GM19351 (cell line): Measurements from ENCODE around the gene ZNF23.
"Not testable (repeated sequence)": the region's sequence is repeated elsewhere in the genome, so short reads cannot be mapped to it uniquely, and the experiment has no call there.

Source experiments
- ATAC-seq: cut with Tn5 transposase; IDR thresholded peaks from one replicate; pipeline ENCODE4 v1.9.1; 2021; ENCODE audit warnings: mild to moderate bottlenecking, moderate library complexity; ENCODE audit not compliant: unreplicated experiment

The ZNF23 gene

DNA sequence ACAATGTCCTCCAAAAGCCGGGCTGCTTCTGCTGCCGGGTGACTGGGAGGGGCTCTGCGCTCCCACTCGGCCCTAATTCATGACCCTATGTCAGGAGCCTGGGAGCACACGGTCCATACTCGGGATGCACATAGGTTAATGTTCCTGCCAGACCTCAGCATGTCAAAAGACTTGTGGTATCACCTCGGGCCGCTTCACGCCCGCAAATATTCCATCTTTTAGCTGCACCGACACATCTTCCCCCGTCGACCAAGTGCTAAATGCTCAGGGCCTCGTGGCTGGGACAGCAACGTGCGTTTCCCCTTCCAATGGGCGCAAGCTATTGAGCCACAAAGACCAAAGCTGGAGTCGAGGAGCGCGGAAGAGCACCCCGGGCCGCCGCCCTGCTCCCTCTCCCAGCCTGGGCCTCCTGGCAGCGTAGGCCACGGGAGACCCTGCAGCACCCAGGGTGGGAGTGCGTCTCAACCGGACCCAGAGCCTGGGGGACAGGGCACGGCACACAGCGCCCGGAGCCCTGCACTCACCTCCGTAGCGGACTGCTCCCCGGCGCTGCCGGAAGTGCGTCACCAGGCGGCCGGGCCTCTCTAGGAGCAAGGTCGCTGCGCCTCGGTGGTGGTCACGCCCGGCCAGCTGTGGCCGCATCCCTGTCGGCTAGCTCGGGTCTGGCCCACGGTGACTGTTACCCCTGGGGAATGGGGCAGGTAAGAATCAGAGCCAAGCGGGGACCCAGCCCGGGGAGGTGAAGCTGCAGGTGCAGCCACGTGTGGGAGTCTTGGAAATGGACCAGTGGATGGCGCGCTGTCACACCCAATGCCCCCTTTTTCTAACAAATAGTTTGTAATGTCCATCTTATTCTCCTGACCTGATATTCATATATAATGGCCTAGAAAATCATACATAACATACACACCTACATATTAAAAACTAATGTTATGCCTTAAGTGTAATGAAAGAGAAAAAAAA lies at the start of gene ZNF23:
ZNF23 (minus strand) TSS at position 562 of the 963 bp plus-strand sequence. CDS start 5,451 bp downstream, outside the sequence.
- peak; percentile 99 for ATAC-seq

DNA sequence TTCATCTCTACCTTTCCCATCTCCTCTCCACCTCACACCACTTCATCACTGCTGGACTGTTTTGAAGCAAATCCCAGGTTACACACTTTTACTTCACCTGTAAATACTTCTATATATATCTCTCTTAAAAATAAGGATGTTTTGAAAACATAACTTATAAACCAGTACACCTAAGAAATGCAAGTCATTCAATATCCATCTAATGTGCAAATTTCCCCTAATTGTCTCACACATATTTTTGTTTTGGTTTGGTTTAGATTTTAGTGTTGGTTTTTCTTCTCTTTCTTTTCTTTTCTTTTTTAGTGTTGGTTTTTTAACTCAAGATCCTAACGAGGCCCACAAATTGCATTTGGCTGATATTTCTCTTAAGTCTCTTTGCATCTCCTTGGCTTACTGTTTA lies 45.0 kb upstream of the ZNF23 start:
- ATAC-seq, result no peak

DNA sequence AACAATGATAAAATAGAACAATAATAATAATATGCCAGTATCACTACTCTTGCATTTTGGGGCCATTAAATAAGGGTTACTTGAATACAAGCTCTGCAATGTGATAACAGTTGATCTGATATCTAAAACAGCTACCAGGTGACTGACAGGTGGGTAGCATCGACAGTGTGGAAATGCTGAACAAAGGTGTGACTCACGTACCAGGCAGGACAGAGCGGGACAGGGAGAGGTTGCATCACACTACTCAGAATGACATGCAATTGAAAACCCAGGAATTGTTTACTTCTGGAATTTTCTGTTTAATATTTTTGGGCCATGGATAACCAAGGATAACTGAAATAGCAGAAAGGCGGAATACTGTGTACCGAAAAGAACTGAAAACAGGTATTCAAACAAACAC lies 42.9 kb upstream of the ZNF23 start:
- ATAC-seq, result no peak

DNA sequence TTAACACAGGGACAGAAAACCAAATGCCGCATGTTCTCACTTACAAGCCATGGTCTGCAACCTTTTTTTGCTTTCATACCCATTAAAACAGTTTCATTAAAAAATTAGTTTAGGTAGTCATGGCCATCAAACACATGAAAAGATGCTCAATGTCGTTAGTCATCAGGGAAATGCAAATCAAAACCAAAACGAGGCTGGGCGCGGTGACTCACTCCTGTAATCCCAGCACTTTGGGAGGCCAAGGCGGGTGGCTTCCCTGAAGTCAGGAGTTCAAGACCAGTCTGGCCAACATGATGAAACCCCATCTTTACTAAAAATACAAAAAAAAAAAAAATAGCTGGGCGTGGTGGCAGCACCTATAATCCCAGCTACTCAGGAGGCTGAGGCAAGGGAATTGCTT lies 42.0 kb upstream of the ZNF23 start:
- not testable (repeated sequence) for ATAC-seq

DNA sequence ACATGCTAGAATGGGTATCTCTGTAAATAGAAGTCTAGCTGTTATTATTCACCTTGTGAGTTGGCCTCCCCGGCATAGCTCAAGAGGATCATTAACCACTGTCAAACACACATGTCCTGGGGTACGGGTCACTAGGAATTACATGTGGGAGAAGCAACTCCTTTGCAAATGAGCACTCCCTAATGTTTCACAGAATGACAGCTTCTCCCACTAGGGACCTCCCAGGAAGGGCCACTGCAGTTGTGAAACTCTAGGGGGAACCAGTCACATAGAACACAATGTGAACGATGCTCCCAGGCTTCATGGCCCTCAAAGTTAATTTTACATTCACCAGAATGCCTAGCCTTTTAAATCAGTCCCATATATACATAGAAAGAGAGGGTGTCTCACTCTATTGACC lies 39.5 kb upstream of the ZNF23 start:
- ATAC-seq, result no peak

DNA sequence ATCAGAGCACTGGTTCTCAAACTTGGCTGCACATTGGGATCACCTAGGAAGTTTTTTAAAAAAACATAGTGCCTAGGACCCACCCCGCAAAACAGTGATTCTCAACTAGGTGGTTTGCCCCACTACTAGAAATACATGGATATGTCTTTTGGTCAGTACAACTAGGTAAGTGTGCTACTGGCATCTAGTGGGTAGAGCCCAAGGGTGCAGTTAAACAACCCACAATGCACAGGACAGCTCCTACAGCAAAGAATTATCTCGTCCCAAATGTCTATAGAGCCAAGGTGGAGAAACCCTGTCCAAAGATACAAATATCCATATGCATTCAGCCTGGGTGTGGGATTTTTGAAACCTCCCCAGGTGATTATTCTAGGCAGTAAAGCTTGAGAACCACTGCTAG lies 38.9 kb upstream of the ZNF23 start:
- ATAC-seq, result no peak

DNA sequence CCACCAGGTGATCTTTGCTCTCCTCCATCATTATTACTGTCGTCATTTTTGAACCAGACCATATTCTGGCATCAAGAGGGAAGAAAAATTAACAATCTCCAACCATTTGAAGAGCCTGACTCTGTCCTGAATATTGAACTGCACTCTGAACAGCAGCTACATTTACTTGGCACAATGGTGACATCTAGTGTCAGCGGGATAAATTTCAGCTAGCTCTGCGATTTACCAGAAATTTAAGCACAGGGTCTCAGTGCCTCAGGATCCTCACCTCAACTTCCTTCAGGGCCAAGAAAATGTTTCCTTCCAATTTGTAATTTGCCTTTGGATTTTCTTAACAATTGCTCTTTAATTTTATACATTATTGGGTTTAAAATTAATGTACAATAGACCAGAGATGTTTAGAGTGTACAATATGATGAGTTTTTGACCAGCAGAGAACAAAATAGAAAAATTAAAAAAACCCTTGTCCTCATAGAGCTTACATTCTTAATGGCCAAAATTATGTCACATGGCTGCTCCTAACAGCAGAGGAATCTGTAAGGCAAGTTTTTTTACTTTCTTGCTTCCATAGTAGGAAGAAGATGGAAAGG lies 37.8 kb upstream of the ZNF23 start:
- ATAC-seq, result peak; percentile 58

DNA sequence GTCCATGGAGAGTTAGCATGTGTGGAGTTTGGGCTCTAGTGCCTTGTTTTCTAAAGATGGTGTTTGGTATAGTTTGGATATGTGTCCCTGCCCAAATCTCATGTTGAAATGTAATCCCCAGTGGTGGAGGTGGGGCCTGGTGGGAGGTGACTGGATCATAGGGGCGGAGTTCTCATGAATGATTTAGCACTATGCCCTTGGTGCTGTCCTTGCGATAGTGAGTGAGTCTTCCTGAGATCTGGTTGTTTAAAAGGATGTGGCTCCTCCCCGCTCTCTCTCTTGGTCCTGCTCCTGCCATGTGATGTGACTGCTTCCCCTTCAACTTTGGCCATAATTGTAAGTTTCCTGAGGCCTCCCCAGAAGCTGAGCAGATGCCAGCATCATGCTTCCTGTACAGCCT lies 36.0 kb upstream of the ZNF23 start:
- no peak for ATAC-seq

DNA sequence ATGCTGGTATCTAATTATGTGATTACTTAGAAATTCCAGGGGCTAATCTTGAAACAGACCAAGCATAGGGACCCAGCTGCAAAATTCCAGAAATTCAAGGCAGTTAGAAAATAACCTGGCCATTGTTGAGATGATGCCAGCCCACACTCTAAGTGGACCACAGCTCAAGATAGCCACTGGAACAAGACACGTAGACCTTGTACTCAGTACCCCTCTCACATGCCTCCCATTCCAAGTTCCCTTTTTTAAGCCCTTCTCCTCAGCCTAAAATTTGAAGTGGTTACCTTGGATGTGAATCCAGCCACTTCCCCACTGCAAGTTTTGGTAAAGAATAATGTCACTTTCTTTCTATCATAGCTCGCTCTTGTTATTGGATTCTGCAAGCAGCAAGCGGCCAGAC lies 31.2 kb upstream of the ZNF23 start:
- ATAC-seq, result no peak

DNA sequence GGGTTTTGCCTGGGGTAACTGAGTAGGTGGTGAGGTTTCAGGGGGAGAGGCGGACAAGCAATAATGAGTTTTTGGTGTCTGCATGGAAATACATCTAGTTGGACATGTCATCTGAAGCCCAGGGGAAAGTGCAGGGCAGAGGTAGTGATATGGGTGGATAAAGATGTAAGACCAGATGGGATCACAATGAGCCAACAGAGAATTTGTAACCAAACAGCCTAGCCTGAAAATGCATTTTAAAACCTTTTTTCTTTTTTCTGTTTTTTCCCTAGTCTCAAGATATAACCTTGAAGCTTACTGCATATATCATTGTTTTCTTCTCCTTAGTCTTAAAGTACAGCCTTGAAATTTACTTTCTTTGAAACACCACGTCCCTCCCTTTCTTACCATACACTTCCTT lies 30.7 kb upstream of the ZNF23 start:
- ATAC-seq, result no peak

DNA sequence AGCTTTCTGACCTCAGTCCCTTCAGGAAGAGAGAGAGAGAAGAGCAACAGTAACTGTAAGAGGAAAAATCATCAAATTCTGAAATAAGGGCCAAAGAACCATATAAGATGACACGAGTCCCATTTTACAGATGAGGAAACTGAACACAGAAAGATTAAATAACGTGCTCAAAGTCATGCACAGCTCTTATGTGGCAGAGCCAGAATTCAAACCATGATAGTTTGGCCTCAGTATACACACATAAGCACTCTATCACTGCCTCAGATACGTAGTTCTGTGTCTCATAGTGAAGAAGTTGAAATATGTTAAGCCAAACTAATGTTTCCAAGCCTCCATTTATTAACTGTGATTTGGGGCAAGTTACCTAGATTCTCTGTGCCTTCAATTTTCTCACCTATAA lies 29.0 kb upstream of the ZNF23 start:
- ATAC-seq, result no peak

DNA sequence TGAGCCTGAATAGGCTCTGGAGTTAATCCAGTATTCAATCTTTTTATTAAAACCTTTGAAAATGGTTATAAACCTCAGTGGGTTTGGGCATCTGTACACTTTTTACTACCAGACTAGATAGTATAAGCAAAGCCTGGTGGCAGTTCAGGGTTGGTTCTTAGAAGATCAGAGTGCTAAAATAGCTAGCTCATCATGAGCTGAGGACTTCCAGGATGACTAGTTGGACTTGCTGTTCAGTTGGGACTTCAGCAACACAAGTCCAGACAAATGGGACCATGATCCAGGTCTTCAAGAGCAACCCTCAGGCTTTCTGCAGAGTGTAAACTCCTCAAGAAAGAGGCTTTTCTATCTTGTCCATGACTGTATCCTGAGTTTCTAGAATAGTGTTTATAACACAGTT lies 28.3 kb upstream of the ZNF23 start:
- ATAC-seq, result no peak

DNA sequence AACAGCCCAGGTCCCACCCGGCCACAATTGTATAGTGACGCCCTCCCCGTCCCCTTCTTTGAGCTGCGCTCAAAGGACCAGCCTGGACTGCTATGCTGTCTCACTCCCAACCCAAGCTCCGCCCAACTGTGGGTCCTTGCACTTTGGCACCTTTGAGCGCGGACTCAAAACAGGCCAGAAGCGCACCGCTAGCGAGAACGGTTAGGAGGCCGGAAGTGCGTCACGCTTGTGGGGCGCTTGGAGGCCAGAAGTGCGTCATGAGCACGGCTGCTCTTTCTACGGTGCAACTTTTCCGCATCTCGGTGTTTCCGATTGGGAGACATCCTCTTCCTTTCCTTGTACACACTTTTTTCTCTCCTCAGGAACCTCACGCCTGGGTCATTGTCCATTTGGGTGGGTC lies 27.1 kb upstream of the ZNF23 start, which contains the start of gene ZNF19:
ZNF19 (minus strand) TSS at position 203 of the 400 bp plus-strand sequence. CDS start 7,210 bp downstream, outside the sequence.
- no peak for ATAC-seq

DNA sequence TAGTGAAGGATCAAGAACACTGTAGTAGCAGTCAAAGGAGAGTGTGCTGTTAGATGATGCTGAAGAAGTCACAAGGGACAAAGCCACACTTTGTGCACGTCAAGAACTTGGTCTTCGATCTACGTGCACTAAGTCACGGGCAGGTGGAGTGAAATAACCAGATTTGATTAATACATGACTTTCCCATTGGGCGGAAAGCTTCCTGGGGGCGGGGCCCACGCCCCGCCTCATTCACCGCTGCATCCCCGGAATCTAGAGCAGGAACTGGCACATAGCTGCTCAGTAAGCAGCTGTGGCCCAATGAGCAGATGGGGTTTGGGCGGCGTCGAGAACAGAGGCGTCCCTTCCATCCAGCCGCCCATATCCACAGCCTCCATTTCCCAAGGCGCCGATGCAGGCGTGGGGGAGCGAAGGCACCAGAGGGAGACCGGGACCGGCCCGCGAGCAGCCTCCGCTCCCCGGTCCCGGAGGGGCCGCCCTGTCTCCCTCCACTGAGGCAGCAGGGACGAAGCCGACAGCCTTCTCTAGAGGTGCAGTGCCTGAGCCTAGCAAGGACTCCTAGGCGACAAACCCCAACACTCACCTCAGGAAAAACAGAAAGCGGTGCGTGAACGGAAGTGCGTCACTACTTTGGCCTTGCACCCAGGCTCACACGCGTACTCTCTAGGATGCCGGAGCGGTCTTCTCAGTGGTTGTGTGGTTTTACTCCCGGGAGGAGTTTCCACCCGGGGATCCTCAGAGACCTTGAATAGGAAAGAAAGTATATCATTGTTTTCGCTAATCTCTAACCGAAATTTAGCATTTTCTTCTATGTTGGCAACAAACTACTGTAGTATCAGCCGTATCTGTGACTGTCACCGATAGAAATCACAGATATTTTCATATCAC lies 22.2 kb upstream of the ZNF23 start:
- ATAC-seq, result peak; percentile 88

DNA sequence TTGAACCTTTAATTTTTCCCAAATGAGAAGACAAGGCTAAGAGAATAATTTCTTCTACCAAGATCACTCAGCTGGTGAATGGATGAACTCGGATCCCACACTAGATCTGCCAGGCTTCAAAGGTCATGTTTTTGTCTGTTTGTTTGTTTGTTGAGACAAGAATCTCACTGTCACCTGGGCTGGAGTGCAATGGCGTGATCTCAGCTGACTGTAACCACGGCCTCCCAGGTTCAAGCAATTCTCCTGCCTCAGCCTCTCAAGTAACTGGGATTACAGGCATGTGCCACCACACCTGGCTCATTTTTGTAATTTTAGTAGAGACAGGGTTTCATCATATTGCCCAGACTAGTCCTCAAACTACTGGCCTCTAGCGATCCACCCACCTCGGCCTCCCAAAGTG lies 20.5 kb upstream of the ZNF23 start:
- no peak for ATAC-seq

DNA sequence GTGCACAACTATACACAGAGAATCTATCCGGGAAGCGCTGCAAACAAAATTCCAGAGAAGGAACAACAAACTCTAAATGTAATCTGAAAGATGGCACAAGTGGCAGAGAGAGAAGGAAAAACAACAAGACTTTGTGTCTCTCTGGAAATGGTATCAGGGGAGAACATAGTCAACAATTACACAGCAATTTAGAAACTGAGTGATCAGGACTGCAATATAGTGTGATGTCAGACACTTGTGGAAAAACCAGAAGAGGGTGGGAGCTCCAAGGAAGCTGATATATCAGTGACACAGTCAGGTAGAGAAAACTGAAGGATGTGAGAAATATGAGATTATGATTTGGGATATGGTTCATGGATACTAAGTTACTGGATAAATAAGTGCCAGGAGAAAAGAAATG lies 18.9 kb upstream of the ZNF23 start:
- no peak for ATAC-seq

DNA sequence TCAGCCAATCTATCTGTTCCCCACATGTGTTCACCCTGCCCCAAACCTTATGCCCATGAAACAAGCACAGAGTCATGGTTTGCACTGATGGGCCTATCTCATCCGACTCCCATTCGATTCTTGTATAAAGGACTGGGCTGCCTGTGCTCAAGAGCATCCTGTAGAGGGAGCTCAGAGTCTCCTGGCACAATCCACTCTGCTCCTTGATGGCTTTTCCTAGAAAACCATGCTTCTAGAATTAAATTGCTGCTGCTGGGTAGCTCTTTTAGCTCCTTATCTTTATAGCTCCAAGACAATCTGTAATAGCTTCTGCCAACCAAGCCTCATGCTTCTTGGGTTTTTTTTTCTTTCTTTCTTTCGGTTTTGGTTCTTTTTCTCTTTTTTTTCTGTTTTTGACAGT lies 17.4 kb upstream of the ZNF23 start:
- ATAC-seq, result no peak

DNA sequence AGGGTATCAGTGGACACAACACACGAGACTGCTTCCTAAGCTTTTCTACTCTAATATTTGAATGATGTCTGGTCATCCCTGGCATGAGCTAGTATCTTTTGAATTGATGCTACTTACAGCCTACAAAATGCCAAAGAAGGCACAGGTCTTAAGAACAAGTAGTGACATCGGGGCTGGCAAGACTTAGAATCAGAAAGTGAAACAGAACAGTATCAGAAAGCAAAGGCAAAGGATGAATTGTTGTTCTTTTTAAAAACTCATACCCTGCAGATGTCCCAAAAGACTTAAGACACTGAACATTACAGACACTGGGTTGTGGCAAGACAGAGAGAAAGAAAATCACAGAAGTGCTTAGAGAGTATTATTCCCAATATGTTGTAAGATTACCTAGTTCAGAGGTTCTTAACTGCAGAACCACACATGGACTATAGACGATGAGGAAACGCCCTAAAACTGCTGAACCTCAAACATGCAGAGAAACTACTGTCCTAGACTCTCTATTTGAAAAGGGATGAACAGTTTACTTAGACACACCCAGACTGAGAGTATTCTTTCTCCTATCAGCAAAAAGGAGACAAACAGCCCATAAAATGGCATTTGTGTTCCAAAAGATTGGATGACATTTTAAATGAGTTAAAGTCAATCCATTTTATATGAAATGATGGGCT lies 14.5 kb upstream of the ZNF23 start:
- ATAC-seq, result no peak

DNA sequence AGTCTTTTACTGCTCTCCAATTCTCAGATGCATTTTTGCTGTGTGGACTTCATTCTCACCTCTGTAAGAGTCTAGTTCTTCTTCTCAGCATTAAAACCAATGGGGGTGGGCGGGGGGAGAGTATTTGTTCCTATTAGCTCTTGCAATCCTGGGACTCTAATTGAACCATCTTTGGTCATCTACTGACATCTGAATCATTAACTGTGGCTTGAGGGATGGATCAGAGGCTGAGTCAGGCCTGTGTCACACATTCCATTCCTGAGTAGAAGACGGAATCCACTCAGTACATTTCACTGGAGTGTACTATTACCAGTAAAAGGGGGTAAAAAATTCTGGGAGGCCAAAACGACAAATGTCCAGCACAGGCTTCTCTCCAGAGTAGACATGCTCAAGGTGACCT lies 12.8 kb upstream of the ZNF23 start:
- no peak for ATAC-seq

DNA sequence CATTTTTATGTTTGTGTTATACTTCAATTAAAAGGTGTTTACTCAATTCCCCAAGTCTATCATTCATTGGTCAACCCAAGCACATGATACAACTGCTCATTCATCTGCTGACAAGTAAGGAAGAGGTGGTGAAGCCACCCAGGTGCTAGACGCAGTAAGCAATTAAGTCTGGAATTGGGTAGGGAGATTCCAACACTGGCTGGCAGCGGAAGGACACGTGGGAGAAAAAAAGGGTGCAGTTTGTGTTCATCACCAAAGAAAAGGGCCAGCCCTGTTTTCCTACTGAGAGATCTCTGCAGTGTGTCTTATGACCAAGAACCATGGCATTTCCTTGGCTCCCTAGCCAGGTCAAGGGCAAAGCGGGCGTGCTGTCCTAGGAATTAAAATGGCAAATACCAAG lies 11.8 kb upstream of the ZNF23 start:
- ATAC-seq, result no peak

DNA sequence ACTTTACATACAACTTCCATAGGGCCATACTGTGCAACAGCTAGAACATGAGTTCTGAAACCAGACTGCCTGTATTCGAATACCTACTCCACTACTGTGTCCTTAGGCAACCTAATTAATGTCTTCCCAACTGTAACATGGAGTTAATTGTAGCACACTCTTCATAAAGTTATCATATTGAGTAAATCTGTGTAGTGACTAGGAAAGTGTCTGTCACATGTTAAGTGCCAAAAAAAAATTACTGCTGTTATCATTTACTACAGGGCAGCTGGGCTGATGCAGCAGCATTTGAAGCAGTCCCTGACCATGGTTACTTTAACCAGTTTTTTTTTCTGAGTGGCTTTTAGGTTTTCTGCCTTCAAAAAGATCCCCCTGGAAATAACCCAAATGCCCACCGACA lies 10.9 kb upstream of the ZNF23 start:
- no peak for ATAC-seq
